IMR-90 (cell line): ENCODE measurements around the gene FADS2. TPM values are rescaled to one million over a fixed set of nuclear protein-coding genes. Genes with fewer than 3 reads are reported as not detected.

Experiments used
- ATAC-seq: fragments of 200-7000 bp; cut with Tn5 transposase; 2 replicates; pipeline ENCODE4 v1.9.1; 2020; ENCODE audit warnings: low read depth, mild to moderate bottlenecking, moderate library complexity
- BruUV-seq: library from RNA; stranded (reverse); fragments of 400-500 nt; replicated peaks from 2 replicates; lab custom pipeline; 2021; lab: Mats Ljungman, UMichigan
- CTCF ChIA-PET: fragments of 300-600 bp; formaldehyde crosslinking; extraction: SDS; loops from one replicate; lab custom pipeline; 2021; ENCODE audit warnings: antibody characterized with exemption; lab: Yijun Ruan, JAX
- POLR2A ChIA-PET: fragments of 300-600 bp; sonication (Branson Sonifier 250); formaldehyde crosslinking; loops from one replicate; lab custom pipeline; 2022; ENCODE audit warnings: antibody characterized with exemption; ENCODE audit not compliant: unreplicated experiment; lab: Charles Lee
- DNase-seq: peaks from one replicate; pipeline ENCODE4 v3.0.0; 2013
- H2AFZ ChIP-seq: replicated peaks from 2 replicates; pipeline ENCODE3; 2013; ENCODE audit warnings: low read length, mild to moderate bottlenecking; ENCODE audit not compliant: poor library complexity
- H2AK5ac ChIP-seq: 2 replicates; pipeline ENCODE4 v1.6.1; 2013; ENCODE audit warnings: low read depth, low read length, inconsistent platforms
- H2AK9ac ChIP-seq: replicated peaks from 2 replicates; pipeline ENCODE3; 2013; ENCODE audit warnings: mild to moderate bottlenecking, low read depth, low read length, moderate library complexity; ENCODE audit not compliant: poor library complexity
- H2BK120ac ChIP-seq: 2 replicates; pipeline ENCODE4 v1.6.1; 2013; ENCODE audit warnings: low read depth, low read length, inconsistent platforms
- H2BK15ac ChIP-seq: 3 replicates; pipeline ENCODE4 v1.6.1; 2013; ENCODE audit warnings: low read depth, low read length, inconsistent platforms
- H2BK20ac ChIP-seq: 2 replicates; pipeline ENCODE4 v1.6.1; 2013; ENCODE audit warnings: low read depth, mild to moderate bottlenecking, inconsistent platforms, low read length, moderate library complexity
- H2BK5ac ChIP-seq: 2 replicates; pipeline ENCODE4 v1.6.1; 2013; ENCODE audit warnings: mild to moderate bottlenecking, low read depth, low read length, inconsistent platforms; ENCODE audit not compliant: poor library complexity, severe bottlenecking
- H3K14ac ChIP-seq: replicated peaks from 2 replicates; pipeline ENCODE4 v1.6.1; 2013; ENCODE audit warnings: low read depth, low read length, inconsistent platforms
- H3K18ac ChIP-seq: 2 replicates; pipeline ENCODE4 v1.6.1; 2013; ENCODE audit warnings: low read depth, low read length, control low read depth
- H3K23ac ChIP-seq: 2 replicates; pipeline ENCODE4 v1.6.1; 2013; ENCODE audit warnings: low read depth, low read length, inconsistent platforms
- H3K27ac ChIP-seq: 2 replicates; pipeline ENCODE4 v1.5.1; 2013; ENCODE audit warnings: mild to moderate bottlenecking, control low read depth, low read length; ENCODE audit not compliant: insufficient read depth
- H3K27me3 ChIP-seq: 2 replicates; pipeline ENCODE4 v1.6.1; 2013; ENCODE audit warnings: low read length; ENCODE audit not compliant: control insufficient read depth, insufficient read depth
- H3K36me3 ChIP-seq: 2 replicates; pipeline ENCODE4 v1.6.1; 2013; ENCODE audit warnings: low read length, mixed read lengths; ENCODE audit not compliant: control insufficient read depth, insufficient read depth
- H3K4ac ChIP-seq: 2 replicates; pipeline ENCODE4 v1.6.1; 2013; ENCODE audit warnings: low read depth, low read length, inconsistent platforms
- H3K4me1 ChIP-seq: 2 replicates; pipeline ENCODE4 v1.6.1; 2013; ENCODE audit warnings: low read length, mixed read lengths; ENCODE audit not compliant: control insufficient read depth, insufficient read depth
- H3K4me2 ChIP-seq: 2 replicates; pipeline ENCODE4 v1.6.1; 2013; ENCODE audit warnings: low read depth, mild to moderate bottlenecking, control low read depth, low read length, moderate library complexity
- H3K4me3 ChIP-seq: 2 replicates; pipeline ENCODE4 v1.5.1; 2013; ENCODE audit warnings: low read depth, mild to moderate bottlenecking, control low read depth, low read length, moderate library complexity; ENCODE audit not compliant: insufficient read depth
- H3K56ac ChIP-seq: 2 replicates; pipeline ENCODE4 v1.6.1; 2013; ENCODE audit warnings: low read length, inconsistent platforms; ENCODE audit not compliant: insufficient read depth; ENCODE audit errors: extremely low read depth
- H3K79me1 ChIP-seq, 2 experiments: 2 replicates each; pipeline ENCODE4 v1.6.1; 2013; ENCODE audit warnings: low read length in 2 of 2, inconsistent platforms in 1 of 2, low read depth in 1 of 2
- H3K9ac ChIP-seq: 2 replicates; pipeline ENCODE4 v1.6.1; 2013; ENCODE audit warnings: low read depth, low read length, control low read depth
- H3K9me1 ChIP-seq: 2 replicates; pipeline ENCODE4 v1.6.1; 2013; ENCODE audit warnings: low read length, inconsistent platforms; ENCODE audit not compliant: insufficient read depth
- H3K9me3 ChIP-seq: 2 replicates; pipeline ENCODE4 v1.6.1; 2013; ENCODE audit warnings: low read length; ENCODE audit not compliant: control insufficient read depth, insufficient read depth
- H4K20me1 ChIP-seq: 2 replicates; pipeline ENCODE4 v1.6.1; 2013; ENCODE audit warnings: low read length, inconsistent platforms; ENCODE audit not compliant: insufficient read depth
- H4K5ac ChIP-seq: 2 replicates; pipeline ENCODE4 v1.6.1; 2013; ENCODE audit warnings: mild to moderate bottlenecking, low read depth, low read length, control low read depth
- H4K8ac ChIP-seq, 2 experiments: 2 replicates each; pipeline ENCODE4 v1.6.1; 2013; ENCODE audit warnings: low read depth in 2 of 2, low read length in 2 of 2, control low read depth in 1 of 2, inconsistent platforms in 1 of 2
- H4K91ac ChIP-seq: 2 replicates; pipeline ENCODE4 v1.6.1; 2013; ENCODE audit warnings: low read depth, low read length, inconsistent platforms; ENCODE audit not compliant: insufficient read depth
- CEBPB ChIP-seq: IDR thresholded peaks from 2 replicates; pipeline ENCODE4 v1.6.1; 2012; ENCODE audit warnings: low read depth, low read length, improper control_type of control experiment
- FOS ChIP-seq: fragments of 150-350 bp; IDR thresholded peaks from 2 replicates; pipeline ENCODE4 v1.6.1; 2016; ENCODE audit warnings: low read depth, low read length
- MAZ ChIP-seq: IDR thresholded peaks from 2 replicates; pipeline ENCODE4 v1.6.1; 2012; ENCODE audit warnings: low read depth, mild to moderate bottlenecking, low read length, improper control_type of control experiment, moderate library complexity, borderline replicate concordance
- WGBS, 2 experiments: methylation state at CpG; one replicate each; pipeline versions ENCODE4 v1.1.5 to v1.1.7; 2013; ENCODE audit warnings: missing lambda C conversion rate in 2 of 2; ENCODE audit not compliant: insufficient read length in 1 of 2; ENCODE audit errors: extremely low coverage in 2 of 2; 5-methylcytosine and 5-hydroxymethylcytosine counted together
- dilution Hi-C: fragments of 300-500 bp; cut with HindIII; formaldehyde crosslinking; loops from one replicate; pipeline ENCODE4 v1.14.3; 2018; ENCODE audit warnings: low sequenced_read_pairs; ENCODE audit not compliant: unreplicated experiment
- in situ Hi-C: fragments of 300-500 bp; cut with MboI; formaldehyde crosslinking; loops from 3 replicates; pipeline ENCODE4 v1.14.3; 2019; ENCODE audit warnings: low sequenced_read_pairs, inconsistent platforms, mixed read lengths
- intact Hi-C: fragments of 100-400 bp; cut with micrococcal nuclease; formaldehyde crosslinking; loops from 2 replicates; pipeline ENCODE4 v1.10.0; 2022
- polyA plus RNA-seq, 3 experiments: library from polyadenylated mRNA; depleted of rRNA; stranded (reverse); fragments of >200 nt; gene quantifications; 2 replicates each; pipeline ENCODE4 v1.2.3, GENCODE V29; 2012; ENCODE audit warnings: low replicate concordance in 1 of 3
- total RNA-seq: library from RNA; depleted of rRNA; stranded (reverse); fragments of >200 nt; gene quantifications from 2 replicates; pipeline ENCODE4 v1.2.3, GENCODE V29; 2012
- TF ChIP-seq, protein P1 (sequence below): fragments of 150-350 bp; IDR thresholded peaks from 2 replicates; pipeline ENCODE4 v1.6.1; 2017; ENCODE audit warnings: mild to moderate bottlenecking, antibody characterized with exemption, low read length, low read depth
- TF ChIP-seq, protein P2 (sequence below): fragments of 150-350 bp; IDR thresholded peaks from 2 replicates; pipeline ENCODE4 v1.6.1; 2016; ENCODE audit warnings: low read depth, mild to moderate bottlenecking, low read length, moderate library complexity, borderline replicate concordance

The FADS2 gene
- total and polyA plus RNA-seq, 2 of the 4 experiments (the other 2 are of a cell fraction) = 33.3 to 88.4 TPM

DNA sequence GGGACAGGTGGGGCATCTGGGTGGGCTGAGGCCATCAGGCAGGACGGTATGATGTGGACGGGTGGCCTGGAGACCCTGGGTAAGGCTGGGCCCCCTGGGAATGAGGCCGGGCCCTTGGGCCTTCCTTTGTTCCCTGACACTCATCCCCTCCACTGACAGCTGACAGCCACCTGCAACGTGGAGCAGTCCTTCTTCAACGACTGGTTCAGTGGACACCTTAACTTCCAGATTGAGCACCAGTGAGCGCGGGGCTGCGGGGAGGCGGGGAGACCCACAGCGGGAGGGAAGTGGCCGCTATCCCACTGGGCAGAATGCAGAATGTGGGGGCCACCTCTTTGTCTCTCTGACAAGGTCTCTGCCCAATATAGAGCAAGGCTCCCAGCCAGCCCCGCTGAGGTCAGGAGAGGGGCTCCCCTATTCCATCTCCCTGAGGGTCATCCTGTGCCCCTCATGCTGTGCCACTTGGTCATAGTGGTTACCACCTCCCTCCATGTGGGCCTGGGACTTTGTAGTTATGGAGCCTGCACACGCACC lies 35.5 kb downstream of the FADS2 start:
- Histone ChIP-seq H2BK5ac (no peak overlapping the region), H3K9me3 (no peaks in the 10 kb centered on the region), H3K18ac (no peak overlapping the region), H3K4ac (no peak overlapping the region), H3K4me3 (no peak overlapping the region), H3K4me1 (no peaks in the 10 kb centered on the region), H2AFZ (peak overlapping the region; percentile 58), H2BK20ac (no peak overlapping the region), H3K23ac (no peak overlapping the region), H2AK5ac (no peak overlapping the region), H3K36me3 (peaks cover 41% of the 10 kb centered on the region), H4K5ac (no peak overlapping the region), H3K27ac (no peak overlapping the region), H4K91ac (no peak overlapping the region), H2BK120ac (no peak overlapping the region), H3K14ac (no peak overlapping the region), H3K9me1 (no peaks in the 10 kb centered on the region), H2AK9ac (no peak overlapping the region), H4K20me1 (no peaks in the 10 kb centered on the region), H3K27me3 (no peaks in the 10 kb centered on the region), H3K9ac (no peak overlapping the region), H3K4me2 (no peak overlapping the region), H3K79me1 (no peaks in the 10 kb centered on the region), H2BK15ac (no peak overlapping the region), H4K8ac (no peak overlapping the region), H3K56ac (no peak overlapping the region)
- CTCF ChIA-PET = no interaction called here
- ATAC-seq (no peak), DNase-seq (no peak)
- POLR2A ChIA-PET = no interaction called here
- BruUV-seq = no TSS peak
- intact Hi-C loops = no loop called here
- dilution Hi-C loops = no loop called here
- TF ChIP-seq, protein P1, sequence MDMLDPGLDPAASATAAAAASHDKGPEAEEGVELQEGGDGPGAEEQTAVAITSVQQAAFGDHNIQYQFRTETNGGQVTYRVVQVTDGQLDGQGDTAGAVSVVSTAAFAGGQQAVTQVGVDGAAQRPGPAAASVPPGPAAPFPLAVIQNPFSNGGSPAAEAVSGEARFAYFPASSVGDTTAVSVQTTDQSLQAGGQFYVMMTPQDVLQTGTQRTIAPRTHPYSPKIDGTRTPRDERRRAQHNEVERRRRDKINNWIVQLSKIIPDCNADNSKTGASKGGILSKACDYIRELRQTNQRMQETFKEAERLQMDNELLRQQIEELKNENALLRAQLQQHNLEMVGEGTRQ = no peak
- TF ChIP-seq FOS (no peak), MAZ (no peak), CEBPB (no peak)
- TF ChIP-seq, protein P2, sequence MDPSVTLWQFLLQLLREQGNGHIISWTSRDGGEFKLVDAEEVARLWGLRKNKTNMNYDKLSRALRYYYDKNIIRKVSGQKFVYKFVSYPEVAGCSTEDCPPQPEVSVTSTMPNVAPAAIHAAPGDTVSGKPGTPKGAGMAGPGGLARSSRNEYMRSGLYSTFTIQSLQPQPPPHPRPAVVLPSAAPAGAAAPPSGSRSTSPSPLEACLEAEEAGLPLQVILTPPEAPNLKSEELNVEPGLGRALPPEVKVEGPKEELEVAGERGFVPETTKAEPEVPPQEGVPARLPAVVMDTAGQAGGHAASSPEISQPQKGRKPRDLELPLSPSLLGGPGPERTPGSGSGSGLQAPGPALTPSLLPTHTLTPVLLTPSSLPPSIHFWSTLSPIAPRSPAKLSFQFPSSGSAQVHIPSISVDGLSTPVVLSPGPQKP = no peak
- 100% methylated on average over 6 of the region's 13 CpGs; no CpG with 5 or more reads in 1 of the 2 experiments for WGBS, 2 experiments
- in situ Hi-C loops = loop anchor here (25.0 kb wide), 1 partner anchor 449 kb away; no protein-coding TSS in a partner anchor
